Measurements from ENCODE around the gene ATXN2.

ATXN2 gene

DNA sequence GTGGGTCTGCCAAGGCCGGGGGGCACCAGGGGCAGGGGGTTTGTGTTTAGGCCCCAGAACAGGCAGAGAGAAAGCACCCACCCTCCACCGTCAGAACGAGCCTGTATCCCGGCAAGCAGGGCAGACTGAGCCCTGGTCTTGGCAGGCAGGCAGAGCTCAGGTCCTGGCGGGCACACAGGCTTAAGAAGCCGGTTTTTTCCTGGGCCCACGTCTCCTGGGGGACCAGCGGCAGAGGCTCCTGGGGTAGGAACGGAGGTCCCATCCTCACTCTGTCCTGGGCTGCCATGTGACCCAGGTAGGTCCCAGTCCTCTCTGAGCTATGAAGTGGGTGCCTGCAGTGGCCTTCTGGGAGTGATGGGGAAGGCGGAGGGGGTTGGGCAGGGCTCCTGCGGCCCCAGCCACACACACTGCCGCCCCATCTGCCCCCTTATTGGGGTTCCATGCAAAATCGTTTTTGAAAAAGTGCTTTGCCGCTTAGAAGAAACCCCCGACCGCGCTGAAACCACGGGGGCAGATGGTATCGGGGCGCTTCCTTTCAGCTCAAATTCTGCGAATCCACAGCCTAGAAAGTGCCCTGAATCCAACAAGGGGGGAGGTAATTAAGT, 169.2 kb downstream of the ATXN2 start:
- Histone ChIP-seq H3K36me3 (ENCODE audit: control insufficient read depth in 1 of 2, insufficient read depth in 2 of 2, low read length in 2 of 2) (no peaks in the 10 kb centered on the region), H3K27me3 (ENCODE audit: low read depth, low read length) (no peaks in the 10 kb centered on the region), H3K4me3 (ENCODE audit: low read depth in 1 of 2, low read length in 2 of 2) (no peak overlapping the region), H3K27ac (ENCODE audit: low read length) (peak overlapping the region; percentile 69), H3K9me3 (ENCODE audit: control insufficient read depth in 1 of 2, low read length in 2 of 2) (no peaks in the 10 kb centered on the region), H3K4me1 (ENCODE audit: control insufficient read depth in 1 of 2, insufficient read depth in 2 of 2, low read length in 2 of 2) (peaks cover 17 to 70% of the 10 kb centered on the region in 2 donors)

- Histone ChIP-seq H3K27ac (ENCODE audit: low read length) (no peak overlapping the region), H3K36me3 (ENCODE audit: control insufficient read depth in 1 of 2, insufficient read depth in 2 of 2, low read length in 2 of 2) (no peaks in the 10 kb centered on the region), H3K4me3 (ENCODE audit: low read depth in 1 of 2, low read length in 2 of 2) (no peak overlapping the region), H3K4me1 (ENCODE audit: control insufficient read depth in 1 of 2, insufficient read depth in 2 of 2, low read length in 2 of 2) (peaks cover 19 to 66% of the 10 kb centered on the region in 2 donors), H3K9me3 (ENCODE audit: control insufficient read depth in 1 of 2, low read length in 2 of 2) (no peaks in the 10 kb centered on the region), H3K27me3 (ENCODE audit: low read depth, low read length) (no peaks in the 10 kb centered on the region)
Observed at GRCh38 chr12:111428728-111429175, 170.4 kb downstream of the ATXN2 start.

- H3K9me3 ChIP-seq (ENCODE audit: control insufficient read depth in 1 of 2, low read length in 2 of 2): no peaks in the 10 kb centered on the region
- H3K36me3 ChIP-seq (ENCODE audit: control insufficient read depth in 1 of 2, insufficient read depth in 2 of 2, low read length in 2 of 2): no peaks in the 10 kb centered on the region
- H3K4me1 ChIP-seq (ENCODE audit: control insufficient read depth in 1 of 2, insufficient read depth in 2 of 2, low read length in 2 of 2): peaks cover 19 to 61% of the 10 kb centered on the region in 2 donors
- peak overlapping the region; percentile 4 for H3K27ac ChIP-seq (ENCODE audit: low read length)
- no peaks in the 10 kb centered on the region for H3K27me3 ChIP-seq (ENCODE audit: low read depth, low read length)
- no peak overlapping the region for H3K4me3 ChIP-seq (ENCODE audit: low read depth in 1 of 2, low read length in 2 of 2)
Observed at GRCh38 chr12:111428081-111428727, 170.9 kb downstream of the ATXN2 start.

DNA sequence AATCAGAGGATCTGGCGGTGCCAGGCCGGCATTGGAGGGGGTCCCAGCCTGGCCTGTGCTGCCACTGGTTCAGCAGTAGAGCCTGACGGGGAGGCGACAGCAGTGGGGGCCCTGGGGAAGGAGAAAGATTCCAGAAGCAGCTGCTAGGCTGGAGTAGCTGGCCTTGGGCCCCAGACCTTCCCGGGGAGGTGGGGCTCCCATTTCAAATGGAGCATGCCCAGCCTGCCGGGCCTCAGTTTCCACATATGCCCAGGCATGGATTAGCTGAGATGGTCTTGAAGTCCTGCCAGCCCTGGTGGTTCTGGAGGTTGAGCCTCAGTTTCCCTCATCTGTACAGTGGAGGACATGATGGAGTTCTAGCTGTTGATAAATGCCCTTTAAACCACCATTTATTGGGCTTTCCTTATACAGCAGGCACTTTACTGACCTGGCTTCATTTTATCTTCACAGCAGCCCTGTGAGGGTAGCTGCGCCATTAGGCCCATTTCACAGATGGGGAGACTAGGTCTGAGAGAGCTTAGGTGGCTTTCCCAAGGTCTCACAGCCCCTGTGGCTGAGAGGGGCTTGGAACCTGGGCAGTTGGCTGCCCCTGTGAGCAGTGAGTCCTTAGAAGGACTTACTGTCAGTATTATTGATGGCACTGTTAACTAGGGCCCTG, 171.6 kb downstream of the ATXN2 start:
- Histone ChIP-seq H3K4me3 (ENCODE audit: low read depth in 1 of 2, low read length in 2 of 2) (no peak overlapping the region), H3K27me3 (ENCODE audit: low read depth, low read length) (no peaks in the 10 kb centered on the region), H3K27ac (ENCODE audit: low read length) (no peak overlapping the region), H3K9me3 (ENCODE audit: control insufficient read depth in 1 of 2, low read length in 2 of 2) (no peaks in the 10 kb centered on the region), H3K4me1 (ENCODE audit: control insufficient read depth in 1 of 2, insufficient read depth in 2 of 2, low read length in 2 of 2) (peaks cover 15 to 56% of the 10 kb centered on the region in 2 donors), H3K36me3 (ENCODE audit: control insufficient read depth in 1 of 2, insufficient read depth in 2 of 2, low read length in 2 of 2) (no peaks in the 10 kb centered on the region)

GRCh38 chr12:111426344-111427185, 172.6 kb downstream of the ATXN2 start:
- Histone ChIP-seq H3K4me1 (ENCODE audit: control insufficient read depth in 1 of 2, insufficient read depth in 2 of 2, low read length in 2 of 2) (peaks cover 8 to 47% of the 10 kb centered on the region in 2 donors), H3K27me3 (ENCODE audit: low read depth, low read length) (no peaks in the 10 kb centered on the region), H3K9me3 (ENCODE audit: control insufficient read depth in 1 of 2, low read length in 2 of 2) (no peaks in the 10 kb centered on the region), H3K36me3 (ENCODE audit: control insufficient read depth in 1 of 2, insufficient read depth in 2 of 2, low read length in 2 of 2) (peaks cover 0 to 3% of the 10 kb centered on the region in 2 donors), H3K27ac (ENCODE audit: low read length) (no peak overlapping the region), H3K4me3 (ENCODE audit: low read depth in 1 of 2, low read length in 2 of 2) (no peak overlapping the region)

- Histone ChIP-seq H3K36me3 (ENCODE audit: control insufficient read depth in 1 of 2, insufficient read depth in 2 of 2, low read length in 2 of 2) (peaks cover 0 to 3% of the 10 kb centered on the region in 2 donors), H3K9me3 (ENCODE audit: control insufficient read depth in 1 of 2, low read length in 2 of 2) (no peaks in the 10 kb centered on the region), H3K27me3 (ENCODE audit: low read depth, low read length) (no peaks in the 10 kb centered on the region), H3K4me1 (ENCODE audit: control insufficient read depth in 1 of 2, insufficient read depth in 2 of 2, low read length in 2 of 2) (peaks cover 8 to 38% of the 10 kb centered on the region in 2 donors), H3K4me3 (ENCODE audit: low read depth in 1 of 2, low read length in 2 of 2) (no peak overlapping the region), H3K27ac (ENCODE audit: low read length) (no peak overlapping the region)
Observed at GRCh38 chr12:111425655-111426054, 173.5 kb downstream of the ATXN2 start.

DNA sequence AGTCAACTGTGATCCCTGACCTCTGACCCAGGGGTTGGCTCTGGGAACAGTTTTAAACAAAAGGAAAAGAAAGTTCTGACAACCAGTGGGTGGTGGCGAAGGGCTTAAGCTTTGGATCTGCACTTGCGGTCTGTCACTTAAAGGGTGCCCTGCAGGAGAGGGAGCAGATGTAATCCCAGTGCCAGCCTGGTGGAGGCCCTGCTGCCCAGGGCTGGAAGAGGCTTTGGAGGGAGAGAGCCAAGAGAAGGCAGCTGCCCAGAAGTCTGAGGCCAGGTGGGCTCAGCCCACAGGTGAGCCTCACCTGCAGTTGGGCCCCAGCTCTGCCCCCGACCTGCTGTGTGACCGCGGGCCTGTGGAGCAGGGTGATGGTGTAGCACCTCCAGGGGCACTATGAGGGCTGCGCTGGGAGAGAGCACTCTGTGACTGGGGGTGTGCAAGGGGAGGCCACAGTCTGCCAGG, 174.3 kb downstream of the ATXN2 start:
- Histone ChIP-seq H3K36me3 (ENCODE audit: control insufficient read depth in 1 of 2, insufficient read depth in 2 of 2, low read length in 2 of 2) (peaks cover 0 to 7% of the 10 kb centered on the region in 2 donors), H3K27me3 (ENCODE audit: low read depth, low read length) (no peaks in the 10 kb centered on the region), H3K4me1 (ENCODE audit: control insufficient read depth in 1 of 2, insufficient read depth in 2 of 2, low read length in 2 of 2) (peaks cover 4 to 29% of the 10 kb centered on the region in 2 donors), H3K4me3 (ENCODE audit: low read depth in 1 of 2, low read length in 2 of 2) (no peak overlapping the region), H3K27ac (ENCODE audit: low read length) (no peak overlapping the region), H3K9me3 (ENCODE audit: control insufficient read depth in 1 of 2, low read length in 2 of 2) (no peaks in the 10 kb centered on the region)

DNA sequence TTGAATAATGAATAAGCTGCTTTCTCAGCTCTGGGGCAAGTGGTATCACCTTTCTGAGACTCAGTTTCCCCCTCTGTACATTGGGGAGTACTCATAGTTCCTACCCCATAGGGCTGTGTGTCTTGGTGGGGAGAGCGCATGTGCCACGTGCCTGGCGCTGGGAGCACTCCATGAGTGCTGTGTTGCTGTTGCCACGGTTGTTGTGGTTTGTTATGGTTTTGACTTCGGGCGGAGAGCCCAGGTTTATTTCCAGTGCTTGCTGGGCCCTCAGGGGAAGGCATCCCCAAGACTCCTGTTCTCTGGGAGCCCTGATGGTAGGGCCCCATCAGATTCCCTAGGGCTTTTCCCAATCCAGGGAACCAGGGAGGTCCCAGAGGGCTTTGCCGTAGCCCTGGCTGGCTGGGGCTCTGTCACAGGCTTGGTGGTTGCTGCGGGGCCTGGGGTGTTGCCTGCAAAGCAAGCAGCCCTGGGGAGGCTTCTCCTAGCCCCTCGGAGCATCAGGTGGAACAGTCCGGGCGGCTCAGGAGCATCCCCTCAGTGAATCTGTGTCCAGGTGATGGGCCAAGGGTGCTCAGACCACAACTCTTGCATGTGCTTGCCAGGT, 174.8 kb downstream of the ATXN2 start:
- Histone ChIP-seq H3K27ac (ENCODE audit: low read length) (no peak overlapping the region), H3K9me3 (ENCODE audit: control insufficient read depth in 1 of 2, low read length in 2 of 2) (no peaks in the 10 kb centered on the region), H3K4me3 (ENCODE audit: low read depth in 1 of 2, low read length in 2 of 2) (no peak overlapping the region), H3K4me1 (ENCODE audit: control insufficient read depth in 1 of 2, insufficient read depth in 2 of 2, low read length in 2 of 2) (peaks cover 4 to 24% of the 10 kb centered on the region in 2 donors), H3K27me3 (ENCODE audit: low read depth, low read length) (no peaks in the 10 kb centered on the region), H3K36me3 (ENCODE audit: control insufficient read depth in 1 of 2, insufficient read depth in 2 of 2, low read length in 2 of 2) (peaks cover 0 to 7% of the 10 kb centered on the region in 2 donors)

- H3K4me1 ChIP-seq (ENCODE audit: control insufficient read depth in 1 of 2, insufficient read depth in 2 of 2, low read length in 2 of 2): peaks cover 4 to 12% of the 10 kb centered on the region in 2 donors
- H3K4me3 ChIP-seq (ENCODE audit: low read depth in 1 of 2, low read length in 2 of 2): no peak overlapping the region
- no peaks in the 10 kb centered on the region for H3K27me3 ChIP-seq (ENCODE audit: low read depth, low read length)
- H3K36me3 ChIP-seq (ENCODE audit: control insufficient read depth in 1 of 2, insufficient read depth in 2 of 2, low read length in 2 of 2): peaks cover 10 to 11% of the 10 kb centered on the region in 2 donors
- H3K27ac ChIP-seq (ENCODE audit: low read length): no peak overlapping the region
- no peaks in the 10 kb centered on the region for H3K9me3 ChIP-seq (ENCODE audit: control insufficient read depth in 1 of 2, low read length in 2 of 2)
Observed at GRCh38 chr12:111420494-111420893, 178.6 kb downstream of the ATXN2 start.

- Histone ChIP-seq H3K9me3 (ENCODE audit: control insufficient read depth in 1 of 2, low read length in 2 of 2) (no peaks in the 10 kb centered on the region), H3K27ac (ENCODE audit: low read length) (no peak overlapping the region), H3K36me3 (ENCODE audit: control insufficient read depth in 1 of 2, insufficient read depth in 2 of 2, low read length in 2 of 2) (peaks cover 10 to 11% of the 10 kb centered on the region in 2 donors), H3K4me1 (ENCODE audit: control insufficient read depth in 1 of 2, insufficient read depth in 2 of 2, low read length in 2 of 2) (peaks cover 4 to 7% of the 10 kb centered on the region in 2 donors), H3K27me3 (ENCODE audit: low read depth, low read length) (no peaks in the 10 kb centered on the region), H3K4me3 (ENCODE audit: low read depth in 1 of 2, low read length in 2 of 2) (no peak overlapping the region)
Observed at GRCh38 chr12:111419784-111420183, 179.3 kb downstream of the ATXN2 start.

Data from muscle layer of duodenum (tissue), 2 donors.